Tongue (tissue), 2 donors: ENCODE results near the gene MAP3K4. TPM values are rescaled to one million over a fixed set of nuclear protein-coding genes. Genes with fewer than 3 reads are reported as not detected.

ENCODE experiments used
- DNase-seq: peaks from one replicate; pipeline ENCODE4 v3.0.0-alpha.2; 2015
- total RNA-seq: library from RNA; depleted of rRNA; stranded (reverse); fragments of >200 nt; gene quantifications from one replicate; pipeline ENCODE4 v1.2.3, GENCODE V29; 2014

The MAP3K4 gene
- total RNA-seq = 57.7 TPM

- peak; percentile 89 for DNase-seq
These were observed at the start of gene MAP3K4 for GRCh38 chr6:160991406-160992060. Gene MAP3K4, plus strand, starts transcription at chr6:160991769. Its CDS starts 163 bp downstream, at chr6:160991932.

GRCh38 chr6:160943997-160944396 lies 47.6 kb upstream of the MAP3K4 start:
- DNase-seq = no peak

- no peak for DNase-seq
These were observed 45.9 kb upstream of the MAP3K4 start for GRCh38 chr6:160945516-160946177.

GRCh38 chr6:160949531-160949930 lies 42.0 kb upstream of the MAP3K4 start:
- DNase-seq = no peak

GRCh38 chr6:160950507-160950906 lies 41.1 kb upstream of the MAP3K4 start:
- no peak for DNase-seq

GRCh38 chr6:160951187-160952030 lies 40.2 kb upstream of the MAP3K4 start:
- no peak for DNase-seq

- no peak for DNase-seq
These were observed 38.8 kb upstream of the MAP3K4 start for GRCh38 chr6:160952633-160953281.

GRCh38 chr6:160955508-160956295 lies 35.9 kb upstream of the MAP3K4 start:
- no peak for DNase-seq

GRCh38 chr6:160956300-160957035 lies 35.1 kb upstream of the MAP3K4 start:
- no peak for DNase-seq

GRCh38 chr6:160959726-160960435 lies 31.7 kb upstream of the MAP3K4 start:
- peak; percentile 74 for DNase-seq

- DNase-seq = peak; percentile 73
These were observed 30.7 kb upstream of the MAP3K4 start for GRCh38 chr6:160960839-160961238.

GRCh38 chr6:160962835-160963623 lies 28.5 kb upstream of the MAP3K4 start:
- DNase-seq = no peak

GRCh38 chr6:160963651-160964050 lies 27.9 kb upstream of the MAP3K4 start:
- DNase-seq = no peak

GRCh38 chr6:160965893-160966292 lies 25.7 kb upstream of the MAP3K4 start:
- no peak for DNase-seq

- no peak for DNase-seq
These were observed 24.9 kb upstream of the MAP3K4 start for GRCh38 chr6:160966493-160967229.

- no peak for DNase-seq
These were observed 24.2 kb upstream of the MAP3K4 start for GRCh38 chr6:160967351-160967750.

GRCh38 chr6:160967833-160968232 lies 23.7 kb upstream of the MAP3K4 start:
- DNase-seq = no peak

GRCh38 chr6:160971171-160971570 lies 20.4 kb upstream of the MAP3K4 start:
- DNase-seq = no peak

- peak; percentile 84 for DNase-seq
These were observed 19.5 kb upstream of the MAP3K4 start for GRCh38 chr6:160972111-160972510.
